BE2C (cell line): ENCODE measurements around the gene WNT5B.

Source experiments
- DNase-seq: peaks from one replicate; pipeline ENCODE4 v3.0.0-alpha.2; 2020
- H3K27me3 ChIP-seq: fragments of 250-450 bp; sonication (Bioruptor Pico); 2 replicates; pipeline ENCODE4 v1.5.1; 2020; ENCODE audit warnings: mild to moderate bottlenecking
- H3K36me3 ChIP-seq: fragments of 250-450 bp; sonication (Bioruptor Pico); 2 replicates; pipeline ENCODE4 v1.5.1; 2020; ENCODE audit warnings: mild to moderate bottlenecking
- H3K4me1 ChIP-seq: fragments of 250-450 bp; sonication (Bioruptor Pico); 2 replicates; pipeline ENCODE4 v1.5.1; 2020
- H3K4me3 ChIP-seq: 2 replicates; pipeline ENCODE4 v1.5.1; 2011; ENCODE audit warnings: low read depth, low read length
- H3K9me3 ChIP-seq: fragments of 250-450 bp; sonication (Bioruptor Pico); 2 replicates; pipeline ENCODE4 v1.5.1; 2020
- CTCF ChIP-seq: IDR thresholded peaks from 2 replicates; pipeline ENCODE4 v1.5.1; 2012; ENCODE audit warnings: mild to moderate bottlenecking, low read depth, low read length

Gene WNT5B

GRCh38 chr12:1696800-1697199 is 67.8 kb downstream of the WNT5B start:
- H3K4me3 ChIP-seq, result no peak overlapping the region
- no peaks in the 10 kb centered on the region for H3K27me3 ChIP-seq
- no peak for TF ChIP-seq CTCF
- H3K4me1 ChIP-seq, result peaks cover 4% of the 10 kb centered on the region; the same call in 1 of the 2 replicates
- H3K9me3 ChIP-seq, result no peaks in the 10 kb centered on the region
- H3K36me3 ChIP-seq, result no peaks in the 10 kb centered on the region
- DNase-seq, result no peak
